Medulla oblongata (tissue), 1 donor: ENCODE measurements around the gene CALY.

ENCODE experiments used
- DNase-seq: peaks from one replicate; pipeline ENCODE4 v3.0.0-alpha.2; 2015; ENCODE audit errors: extremely low spot score

The CALY gene

GRCh38 chr10:133351408-133352318 lies 15.0 kb upstream of the CALY start:
- DNase-seq: no peak

GRCh38 chr10:133350950-133351329 lies 14.2 kb upstream of the CALY start:
- DNase-seq: no peak

- no peak for DNase-seq
These were observed 13.7 kb upstream of the CALY start for GRCh38 chr10:133350283-133350949.

GRCh38 chr10:133349577-133350011 lies 12.9 kb upstream of the CALY start:
- no peak for DNase-seq

GRCh38 chr10:133349160-133349568 lies 12.5 kb upstream of the CALY start:
- DNase-seq: no peak

- no peak for DNase-seq
These were observed 11.2 kb upstream of the CALY start for GRCh38 chr10:133347710-133348517.

- DNase-seq: no peak
These were observed 9.7 kb upstream of the CALY start for GRCh38 chr10:133346413-133346812.

GRCh38 chr10:133344236-133344635 lies 7.5 kb upstream of the CALY start:
- DNase-seq: no peak

- DNase-seq: no peak
These were observed 6.9 kb upstream of the CALY start for GRCh38 chr10:133343558-133343957.

- DNase-seq: no peak
These were observed 6.2 kb upstream of the CALY start for GRCh38 chr10:133342942-133343341.

- no peak for DNase-seq
These were observed 5.3 kb upstream of the CALY start for GRCh38 chr10:133341983-133342382.

- DNase-seq: no peak
These were observed 3.1 kb upstream of the CALY start for GRCh38 chr10:133339708-133340380.

- no peak for DNase-seq
These were observed 1.7 kb upstream of the CALY start for GRCh38 chr10:133338080-133339071.

GRCh38 chr10:133337370-133337725 lies 652 bp upstream of the CALY start:
- DNase-seq: no peak

- DNase-seq: no peak
These were observed 549 bp downstream of the CALY start for GRCh38 chr10:133336118-133336576.

- DNase-seq: no peak
These were observed 1.2 kb downstream of the CALY start for GRCh38 chr10:133335246-133336117.

- DNase-seq: no peak
These were observed 2.0 kb downstream of the CALY start for GRCh38 chr10:133334503-133335245.

GRCh38 chr10:133332936-133333699 lies 3.6 kb downstream of the CALY start:
- no peak for DNase-seq
